Measurements from ENCODE around the gene ACBD4.

GRCh38 chr17:45129940-45130680 is 5.4 kb upstream of the ACBD4 start:
- TF ChIP-seq POLR2A (IDR thresholded peaks at IDR 0.05; ENCODE audit: low read depth, low read length) (no peak), POLR2AphosphoS5 (IDR thresholded peaks at IDR 0.05; ENCODE audit: insufficient read depth, low read depth, low read length) (no peak), EZH2 (IDR thresholded peaks at IDR 0.05; ENCODE audit: borderline replicate concordance, low read depth, low read length, severe bottlenecking) (no peak), FOS (IDR thresholded peaks at IDR 0.05; ENCODE audit: borderline replicate concordance, insufficient read depth, low read length) (no peak), MYC (IDR thresholded peaks at IDR 0.05; ENCODE audit: low read depth, low read length) (no peak), JUN (IDR thresholded peaks at IDR 0.05; ENCODE audit: borderline replicate concordance, insufficient read depth, insufficient read length, low read depth) (no peak), GATA2 (IDR thresholded peaks at IDR 0.05; ENCODE audit: insufficient read depth, insufficient read length, low read depth, low read length) (no peak)
- TF ChIP-seq, protein P1, sequence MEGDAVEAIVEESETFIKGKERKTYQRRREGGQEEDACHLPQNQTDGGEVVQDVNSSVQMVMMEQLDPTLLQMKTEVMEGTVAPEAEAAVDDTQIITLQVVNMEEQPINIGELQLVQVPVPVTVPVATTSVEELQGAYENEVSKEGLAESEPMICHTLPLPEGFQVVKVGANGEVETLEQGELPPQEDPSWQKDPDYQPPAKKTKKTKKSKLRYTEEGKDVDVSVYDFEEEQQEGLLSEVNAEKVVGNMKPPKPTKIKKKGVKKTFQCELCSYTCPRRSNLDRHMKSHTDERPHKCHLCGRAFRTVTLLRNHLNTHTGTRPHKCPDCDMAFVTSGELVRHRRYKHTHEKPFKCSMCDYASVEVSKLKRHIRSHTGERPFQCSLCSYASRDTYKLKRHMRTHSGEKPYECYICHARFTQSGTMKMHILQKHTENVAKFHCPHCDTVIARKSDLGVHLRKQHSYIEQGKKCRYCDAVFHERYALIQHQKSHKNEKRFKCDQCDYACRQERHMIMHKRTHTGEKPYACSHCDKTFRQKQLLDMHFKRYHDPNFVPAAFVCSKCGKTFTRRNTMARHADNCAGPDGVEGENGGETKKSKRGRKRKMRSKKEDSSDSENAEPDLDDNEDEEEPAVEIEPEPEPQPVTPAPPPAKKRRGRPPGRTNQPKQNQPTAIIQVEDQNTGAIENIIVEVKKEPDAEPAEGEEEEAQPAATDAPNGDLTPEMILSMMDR (IDR thresholded peaks at IDR 0.05; ENCODE audit: extremely low read depth in 1 of 2, insufficient read depth in 1 of 2, low read depth in 1 of 2, low read length in 2 of 2): no peak
- TF ChIP-seq, protein P2, sequence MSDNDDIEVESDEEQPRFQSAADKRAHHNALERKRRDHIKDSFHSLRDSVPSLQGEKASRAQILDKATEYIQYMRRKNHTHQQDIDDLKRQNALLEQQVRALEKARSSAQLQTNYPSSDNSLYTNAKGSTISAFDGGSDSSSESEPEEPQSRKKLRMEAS (IDR thresholded peaks at IDR 0.05; ENCODE audit: insufficient read depth, insufficient read length): no peak
